Measurements from ENCODE around the gene FBXO41. TPM values are rescaled to one million over a fixed set of nuclear protein-coding genes. Genes with fewer than 3 reads are reported as not detected.

The FBXO41 gene
- total and polyA plus RNA-seq, 9 of the 15 experiments (the other 6 are each of a cell fraction or from before 2014, with no cell fraction given), result 0.21 to 8.2 (median 3.5) TPM

DNA sequence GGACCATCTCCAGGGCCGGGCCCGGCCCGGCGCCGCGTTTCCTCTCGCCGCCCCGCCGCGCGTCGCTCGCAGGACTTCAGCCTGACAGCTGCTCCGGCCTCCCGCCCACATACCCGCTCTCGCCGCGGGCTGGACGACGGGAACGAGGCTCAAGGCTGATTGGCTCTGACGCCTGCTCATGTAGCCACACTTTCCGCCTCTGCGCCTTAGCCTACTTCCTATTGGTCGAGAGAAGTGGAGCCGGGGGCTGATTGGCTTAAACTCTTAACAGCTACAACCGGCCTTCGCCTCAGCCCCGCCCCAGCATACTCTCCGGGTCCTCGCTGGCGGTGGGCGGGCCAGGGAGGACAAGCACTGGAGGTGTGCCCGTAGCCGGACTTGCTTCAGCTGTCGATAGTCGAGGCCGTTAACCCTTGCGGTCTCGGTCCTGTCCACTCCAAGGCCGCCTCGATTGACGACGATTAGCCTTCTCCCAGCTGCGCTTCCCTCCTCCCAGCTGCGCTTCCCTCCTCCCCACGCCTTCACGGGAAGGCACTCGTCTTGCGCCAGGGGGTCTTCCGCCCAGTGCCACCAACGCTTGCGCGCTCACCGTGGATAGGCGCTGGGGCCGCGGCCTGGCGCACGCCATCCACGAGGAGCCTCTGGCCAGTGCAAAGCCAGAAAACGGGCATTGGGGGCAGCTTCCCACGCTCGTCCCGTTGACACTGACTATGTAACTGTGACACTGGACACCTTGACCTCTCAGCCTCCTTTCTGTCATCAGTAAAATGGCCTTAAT is 50.9 kb downstream of the FBXO41 start, which contains the start of gene PRADC1 (continued):
- TF ChIP-seq ZSCAN32 (CRISPR knock-in tag; IDR thresholded peaks at IDR 0.05) (no peak), ZNF75A (CRISPR knock-in tag; IDR thresholded peaks at IDR 0.05) (no peak), ATF1 (CRISPR knock-in tag; IDR thresholded peaks at IDR 0.05) (peak; percentile 58), ATF1 (tag; IDR thresholded peaks at IDR 0.05) (peak; percentile 91), PHTF2 (CRISPR knock-in tag; IDR thresholded peaks at IDR 0.05) (no peak), SMAD4 (CRISPR knock-in tag; conservative IDR thresholded peaks at IDR 0.05) (no peak), POLR2H (tag; IDR thresholded peaks at IDR 0.05; ENCODE audit: low read depth) (no peak), IRF9 (tag; IDR thresholded peaks at IDR 0.05) (no peak), MEIS2 (IDR thresholded peaks at IDR 0.05; ENCODE audit: partially characterized antibody) (peak; percentile 79), RCOR1 (IDR thresholded peaks at IDR 0.05; ENCODE audit: borderline replicate concordance in 1 of 2, low read depth in 2 of 2, low read length in 2 of 2) (no peak), MYC (IDR thresholded peaks at IDR 0.05; ENCODE audit: low read depth, low read length) (peak; percentile 44; the same call in 1 of the 2 replicates), MYC (CRISPR knock-in tag; IDR thresholded peaks at IDR 0.05; ENCODE audit: borderline replicate concordance, low read depth) (peak; percentile 69; the same call in 1 of the 2 replicates), TRIM28 (IDR thresholded peaks at IDR 0.05) (peak; percentile 28; the same call in 1 of the 2 replicates), HMGN3 (IDR thresholded peaks at IDR 0.05; ENCODE audit: borderline replicate concordance, extremely low read depth, insufficient read length, low read depth, low read length) (no peak), ZNF324 (CRISPR knock-in tag; IDR thresholded peaks at IDR 0.05) (no peak), ZNF507 (tag; conservative IDR thresholded peaks at IDR 0.05) (no peak), ZNF354B (CRISPR knock-in tag; IDR thresholded peaks at IDR 0.05) (no peak), ZNF175 (CRISPR knock-in tag; IDR thresholded peaks at IDR 0.05; ENCODE audit: low read depth) (no peak), ZNF644 (tag; IDR thresholded peaks at IDR 0.05; ENCODE audit: low read depth) (no peak), NFATC3 (IDR thresholded peaks at IDR 0.05) (no peak), SLC30A9 (CRISPR knock-in tag; IDR thresholded peaks at IDR 0.05) (no peak), MED1 (CRISPR knock-in tag; IDR thresholded peaks at IDR 0.05; ENCODE audit: borderline replicate concordance) (no peak)
- TF ChIP-seq, protein P1, sequence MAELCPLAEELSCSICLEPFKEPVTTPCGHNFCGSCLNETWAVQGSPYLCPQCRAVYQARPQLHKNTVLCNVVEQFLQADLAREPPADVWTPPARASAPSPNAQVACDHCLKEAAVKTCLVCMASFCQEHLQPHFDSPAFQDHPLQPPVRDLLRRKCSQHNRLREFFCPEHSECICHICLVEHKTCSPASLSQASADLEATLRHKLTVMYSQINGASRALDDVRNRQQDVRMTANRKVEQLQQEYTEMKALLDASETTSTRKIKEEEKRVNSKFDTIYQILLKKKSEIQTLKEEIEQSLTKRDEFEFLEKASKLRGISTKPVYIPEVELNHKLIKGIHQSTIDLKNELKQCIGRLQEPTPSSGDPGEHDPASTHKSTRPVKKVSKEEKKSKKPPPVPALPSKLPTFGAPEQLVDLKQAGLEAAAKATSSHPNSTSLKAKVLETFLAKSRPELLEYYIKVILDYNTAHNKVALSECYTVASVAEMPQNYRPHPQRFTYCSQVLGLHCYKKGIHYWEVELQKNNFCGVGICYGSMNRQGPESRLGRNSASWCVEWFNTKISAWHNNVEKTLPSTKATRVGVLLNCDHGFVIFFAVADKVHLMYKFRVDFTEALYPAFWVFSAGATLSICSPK (IDR thresholded peaks at IDR 0.05; ENCODE audit: borderline replicate concordance), result no peak
